Kidney (tissue), 2 donors: ENCODE data around the gene ZYG11B. TPM values are rescaled to one million over a fixed set of nuclear protein-coding genes. Genes with fewer than 3 reads are reported as not detected.

ENCODE experiments used
- polyA plus RNA-seq: library from polyadenylated mRNA; stranded (reverse); fragments of 350-450 nt; fragmentation: Illumina TruSeq; extraction: RNeasy Lipid Tissue Mini Kit (QIAGEN cat#74804); gene quantifications from one replicate; pipeline ENCODE4 v1.2.3, GENCODE V29; 2014; ENCODE audit warnings: low read depth, low replicate concordance; ENCODE audit not compliant: insufficient read depth
- total RNA-seq: library from RNA; stranded (reverse); fragmentation: NEBNext Ultra II Directional; extraction: Animal tissue kit (Norgen Biotek cat#: 25700); gene quantifications from one replicate; pipeline ENCODE4 v1.2.1, GENCODE V29; 2021
- donor health status: DM: yes; HTN: yes; CAD: no.

ZYG11B gene
- total and polyA plus RNA-seq, 2 donors from 2014 or later: 7.8 to 28.2 TPM

Other genes with a start within 250 kb of the ZYG11B start
- gene TUT4, start 173.4 kb upstream of the ZYG11B start, total RNA-seq: 47.8 TPM
- 19.7 TPM for gene TUT4, start 173.4 kb upstream of the ZYG11B start, polyA plus RNA-seq
- gene GPX7, start 124.1 kb upstream of the ZYG11B start, total RNA-seq: 9.7 TPM
- gene GPX7, start 124.1 kb upstream of the ZYG11B start, polyA plus RNA-seq: 14.3 TPM
- gene SHISAL2A, start 93.3 kb upstream of the ZYG11B start, total RNA-seq: 2.5 TPM
- gene SHISAL2A, start 93.3 kb upstream of the ZYG11B start, polyA plus RNA-seq: not detected
- 19.1 TPM for gene COA7, start 28.1 kb upstream of the ZYG11B start, total RNA-seq
- gene COA7, start 28.1 kb upstream of the ZYG11B start, polyA plus RNA-seq: 12.2 TPM
- 0.28 TPM for gene ZYG11A, start 116.3 kb downstream of the ZYG11B start, total RNA-seq
- 0.84 TPM for gene ZYG11A, start 116.3 kb downstream of the ZYG11B start, polyA plus RNA-seq
- 149 TPM for gene ECHDC2, start 195.3 kb downstream of the ZYG11B start, total RNA-seq
- gene ECHDC2, start 195.3 kb downstream of the ZYG11B start, polyA plus RNA-seq: 223 TPM
- gene SCP2, start 200.8 kb downstream of the ZYG11B start, total RNA-seq: 168 TPM
- 226 TPM for gene SCP2, start 200.8 kb downstream of the ZYG11B start, polyA plus RNA-seq